ENCODE measurements around the gene REEP5. TPM values are rescaled to one million over a fixed set of nuclear protein-coding genes. Genes with fewer than 3 reads are reported as not detected.

Gene REEP5
- total and polyA plus RNA-seq, 2 of the 4 experiments (the other 2 are of a cell fraction), result 49.3 to 82.0 TPM

- no peak overlapping the region for H2BK20ac ChIP-seq (ENCODE audit: low read depth, low read length)
- H2BK120ac ChIP-seq (ENCODE audit: low read depth, low read length), result no peak overlapping the region
- dilution Hi-C loops (cut with HindIII; ENCODE audit: low sequenced_read_pairs, unreplicated experiment), result no loop called here
- WGBS, 2 experiments (ENCODE audit: extremely low coverage in 2 of 2, insufficient read length in 1 of 2), result 100% methylated on average over 2 of the region's 2 CpGs; no CpG with 5 or more reads in 1 of the 2 experiments
- H2AK9ac ChIP-seq (replicated peaks; ENCODE audit: low read depth, low read length, poor library complexity), result no peak overlapping the region
- no peak overlapping the region for H2BK5ac ChIP-seq (ENCODE audit: low read depth, low read length, poor library complexity, severe bottlenecking)
- peaks cover 16 to 50% of the 10 kb centered on the region in 2 experiments for H3K79me1 ChIP-seq (ENCODE audit: low read depth in 1 of 2, low read length in 2 of 2)
- H2AK5ac ChIP-seq (ENCODE audit: low read depth, low read length), result no peak overlapping the region
- intact Hi-C loops (cut with micrococcal nuclease), result no loop called here
- ATAC-seq (ENCODE audit: low read depth), result no peak
- no peak overlapping the region for H2AFZ ChIP-seq (replicated peaks; ENCODE audit: low read length, poor library complexity)
- no peak overlapping the region for H3K9ac ChIP-seq (ENCODE audit: low read depth, low read length)
- no peak overlapping the region for H3K56ac ChIP-seq (ENCODE audit: extremely low read depth, insufficient read depth, low read length)
- TF ChIP-seq, protein P1, sequence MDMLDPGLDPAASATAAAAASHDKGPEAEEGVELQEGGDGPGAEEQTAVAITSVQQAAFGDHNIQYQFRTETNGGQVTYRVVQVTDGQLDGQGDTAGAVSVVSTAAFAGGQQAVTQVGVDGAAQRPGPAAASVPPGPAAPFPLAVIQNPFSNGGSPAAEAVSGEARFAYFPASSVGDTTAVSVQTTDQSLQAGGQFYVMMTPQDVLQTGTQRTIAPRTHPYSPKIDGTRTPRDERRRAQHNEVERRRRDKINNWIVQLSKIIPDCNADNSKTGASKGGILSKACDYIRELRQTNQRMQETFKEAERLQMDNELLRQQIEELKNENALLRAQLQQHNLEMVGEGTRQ (IDR thresholded peaks at IDR 0.05; ENCODE audit: low read depth, low read length), result no peak
- TF ChIP-seq MAFK (IDR thresholded peaks at IDR 0.05; ENCODE audit: low read depth, low read length) (no peak), CHD1 (IDR thresholded peaks at IDR 0.05; ENCODE audit: low read depth, low read length) (no peak), NFE2L2 (IDR thresholded peaks at IDR 0.05; ENCODE audit: low read depth, low read length) (no peak), MAZ (IDR thresholded peaks at IDR 0.05; ENCODE audit: borderline replicate concordance, low read depth, low read length) (no peak), RFX5 (IDR thresholded peaks at IDR 0.05; ENCODE audit: low read depth, low read length) (no peak), FOS (IDR thresholded peaks at IDR 0.05; ENCODE audit: low read depth, low read length) (no peak), CEBPB (IDR thresholded peaks at IDR 0.05; ENCODE audit: low read depth, low read length) (no peak), RCOR1 (IDR thresholded peaks at IDR 0.05; ENCODE audit: insufficient replicate concordance, low read length) (no peak), POLR2A (IDR thresholded peaks at IDR 0.05; ENCODE audit: low read depth, low read length) (no peak), SMC3 (IDR thresholded peaks at IDR 0.05; ENCODE audit: low read depth, low read length) (no peak)
- TF ChIP-seq, protein P2, sequence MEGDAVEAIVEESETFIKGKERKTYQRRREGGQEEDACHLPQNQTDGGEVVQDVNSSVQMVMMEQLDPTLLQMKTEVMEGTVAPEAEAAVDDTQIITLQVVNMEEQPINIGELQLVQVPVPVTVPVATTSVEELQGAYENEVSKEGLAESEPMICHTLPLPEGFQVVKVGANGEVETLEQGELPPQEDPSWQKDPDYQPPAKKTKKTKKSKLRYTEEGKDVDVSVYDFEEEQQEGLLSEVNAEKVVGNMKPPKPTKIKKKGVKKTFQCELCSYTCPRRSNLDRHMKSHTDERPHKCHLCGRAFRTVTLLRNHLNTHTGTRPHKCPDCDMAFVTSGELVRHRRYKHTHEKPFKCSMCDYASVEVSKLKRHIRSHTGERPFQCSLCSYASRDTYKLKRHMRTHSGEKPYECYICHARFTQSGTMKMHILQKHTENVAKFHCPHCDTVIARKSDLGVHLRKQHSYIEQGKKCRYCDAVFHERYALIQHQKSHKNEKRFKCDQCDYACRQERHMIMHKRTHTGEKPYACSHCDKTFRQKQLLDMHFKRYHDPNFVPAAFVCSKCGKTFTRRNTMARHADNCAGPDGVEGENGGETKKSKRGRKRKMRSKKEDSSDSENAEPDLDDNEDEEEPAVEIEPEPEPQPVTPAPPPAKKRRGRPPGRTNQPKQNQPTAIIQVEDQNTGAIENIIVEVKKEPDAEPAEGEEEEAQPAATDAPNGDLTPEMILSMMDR (conservative IDR thresholded peaks at IDR 0.05; ENCODE audit: low read depth, low read length), result no peak
- H3K36me3 ChIP-seq (ENCODE audit: control insufficient read depth, insufficient read depth, low read length), result peaks cover 39% of the 10 kb centered on the region
- H3K23ac ChIP-seq (ENCODE audit: low read depth, low read length), result no peak overlapping the region
- no peak overlapping the region for H3K4me2 ChIP-seq (ENCODE audit: low read depth, low read length)
- H3K9me3 ChIP-seq (ENCODE audit: control insufficient read depth, insufficient read depth, low read length), result no peaks in the 10 kb centered on the region
- H3K9me1 ChIP-seq (ENCODE audit: insufficient read depth, low read length), result peaks cover 5% of the 10 kb centered on the region; the same call in 1 of the 2 replicates
- H3K27ac ChIP-seq (ENCODE audit: insufficient read depth, low read length), result no peak overlapping the region
- peaks cover 4% of the 10 kb centered on the region; the same call in 1 of the 2 replicates for H3K4me1 ChIP-seq (ENCODE audit: control insufficient read depth, insufficient read depth, low read length)
- CTCF ChIA-PET, result no interaction called here
- BruUV-seq (replicated peaks), result no TSS peak
- H4K5ac ChIP-seq (ENCODE audit: low read depth, low read length), result no peak overlapping the region
- POLR2A ChIA-PET (ENCODE audit: unreplicated experiment), result no interaction called here
- in situ Hi-C loops (cut with MboI; ENCODE audit: low sequenced_read_pairs), result no loop called here
- DNase-seq, result no peak
- no peak overlapping the region for H3K4ac ChIP-seq (ENCODE audit: low read depth, low read length)
- peaks cover 21% of the 10 kb centered on the region; the same call in 1 of the 2 replicates for H4K20me1 ChIP-seq (ENCODE audit: insufficient read depth, low read length)
- H4K91ac ChIP-seq (ENCODE audit: insufficient read depth, low read depth, low read length), result no peak overlapping the region
- H2BK15ac ChIP-seq (ENCODE audit: low read depth, low read length), result no peak overlapping the region
- H3K18ac ChIP-seq (ENCODE audit: low read depth, low read length), result no peak overlapping the region
- no peak overlapping the region for H4K8ac ChIP-seq (ENCODE audit: low read depth in 2 of 2, low read length in 2 of 2)
- no peak overlapping the region for H3K14ac ChIP-seq (replicated peaks; ENCODE audit: low read depth, low read length)
- no peak overlapping the region for H3K4me3 ChIP-seq (ENCODE audit: insufficient read depth, low read depth, low read length)
- H3K27me3 ChIP-seq (ENCODE audit: control insufficient read depth, insufficient read depth, low read length), result no peaks in the 10 kb centered on the region
These were observed 55.3 kb downstream of the REEP5 start for GRCh38 chr5:112866739-112867138.
